Epithelial cell of esophagus (primary cell): ENCODE results near the gene POP7.

Source experiments
- DNase-seq: peaks from one replicate; pipeline ENCODE4 v3.0.0; 2010; ENCODE audit warnings: low read depth
- H3K4me3 ChIP-seq: 2 replicates; pipeline ENCODE4 v1.5.1; 2011; ENCODE audit warnings: mild to moderate bottlenecking, low read length, control low read depth
- CTCF ChIP-seq: IDR thresholded peaks from 2 replicates; pipeline ENCODE4 v1.5.1; 2011; ENCODE audit warnings: low read depth, mild to moderate bottlenecking, low read length, control low read depth, inconsistent platforms; ENCODE audit not compliant: insufficient read depth; ENCODE audit errors: missing control alignments

The POP7 gene

GRCh38 chr7:100671353-100672327, 34.3 kb upstream of the POP7 start:
- no peak overlapping the region for H3K4me3 ChIP-seq
- no peak for TF ChIP-seq CTCF
- no peak for DNase-seq

- TF ChIP-seq CTCF = no peak
- peak within 1 kb of the TSS; percentile 93 for H3K4me3 ChIP-seq
- peak; percentile 99 for DNase-seq
These were observed 32.5 kb upstream of the POP7 start, which contains the start of gene GNB2 for GRCh38 chr7:100673302-100673941. Gene GNB2 (plus strand): TSS chr7:100673740. CDS start chr7:100676266, 2,526 bp downstream.

GRCh38 chr7:100673942-100674410, 31.9 kb upstream of the POP7 start:
- DNase-seq = peak; percentile 27
- no peak for TF ChIP-seq CTCF
- H3K4me3 ChIP-seq = peak overlapping the region; percentile 93

GRCh38 chr7:100674411-100675104, 31.4 kb upstream of the POP7 start:
- TF ChIP-seq CTCF = no peak
- no peak for DNase-seq
- H3K4me3 ChIP-seq = peak overlapping the region; percentile 93

GRCh38 chr7:100675105-100675451, 30.8 kb upstream of the POP7 start:
- no peak for TF ChIP-seq CTCF
- H3K4me3 ChIP-seq = peak overlapping the region; percentile 93
- DNase-seq = no peak

- TF ChIP-seq CTCF = no peak
- peak overlapping the region; percentile 93 for H3K4me3 ChIP-seq
- peak; percentile 66 for DNase-seq
These were observed 30.2 kb upstream of the POP7 start for GRCh38 chr7:100675581-100676350.
